ENCODE results near the gene ANKRD26.

- TF ChIP-seq CTCF (tag by site-specific recombination; IDR thresholded peaks at IDR 0.05) (no peak), ZNF561 (tag by site-specific recombination; IDR thresholded peaks at IDR 0.05; ENCODE audit: borderline replicate concordance) (no peak), PATZ1 (tag by site-specific recombination; IDR thresholded peaks at IDR 0.05) (no peak), ZNF211 (tag by site-specific recombination; IDR thresholded peaks at IDR 0.05; ENCODE audit: low read depth) (no peak)
These were observed 846 bp downstream of the ANKRD26 start for GRCh38 chr10:27099448-27099847.

All from HEK293 (cell line).